Measurements from ENCODE around the gene TMEM201. TPM values are rescaled to one million over a fixed set of nuclear protein-coding genes. Genes with fewer than 3 reads are reported as not detected.

The TMEM201 gene
- total and polyA plus RNA-seq, 2 of the 4 experiments (the other 2 are of a cell fraction), result 1.3 to 8.7 TPM

- Histone ChIP-seq H3K79me1 (ENCODE audit: low read depth in 1 of 2, low read length in 2 of 2) (peaks cover 0 to 13% of the 10 kb centered on the region in 2 experiments; a peak in 2 of 4 replicates), H3K9ac (ENCODE audit: low read depth, low read length) (no peak overlapping the region), H2AK5ac (ENCODE audit: low read depth, low read length) (no peak overlapping the region), H3K14ac (replicated peaks; ENCODE audit: low read depth, low read length) (no peak overlapping the region), H2BK15ac (ENCODE audit: low read depth, low read length) (no peak overlapping the region), H3K27ac (ENCODE audit: insufficient read depth, low read length) (no peak overlapping the region), H3K4me3 (ENCODE audit: insufficient read depth, low read depth, low read length) (no peak overlapping the region), H3K4me1 (ENCODE audit: control insufficient read depth, insufficient read depth, low read length) (no peaks in the 10 kb centered on the region), H3K9me3 (ENCODE audit: control insufficient read depth, insufficient read depth, low read length) (no peaks in the 10 kb centered on the region), H3K27me3 (ENCODE audit: control insufficient read depth, insufficient read depth, low read length) (no peaks in the 10 kb centered on the region), H4K20me1 (ENCODE audit: insufficient read depth, low read length) (peaks cover 14% of the 10 kb centered on the region; the same call in 1 of the 2 replicates), H4K91ac (ENCODE audit: insufficient read depth, low read depth, low read length) (no peak overlapping the region), H4K5ac (ENCODE audit: low read depth, low read length) (no peak overlapping the region), H3K23ac (ENCODE audit: low read depth, low read length) (no peak overlapping the region), H3K18ac (ENCODE audit: low read depth, low read length) (no peak overlapping the region), H3K4ac (ENCODE audit: low read depth, low read length) (no peak overlapping the region), H3K9me1 (ENCODE audit: insufficient read depth, low read length) (0 out of 2 replicates have a peak, but pooled peaks cover 4% of the 10 kb centered on the region), H4K8ac (ENCODE audit: low read depth in 2 of 2, low read length in 2 of 2) (no peak overlapping the region), H2AK9ac (replicated peaks; ENCODE audit: low read depth, low read length, poor library complexity) (no peak overlapping the region), H2BK20ac (ENCODE audit: low read depth, low read length) (no peak overlapping the region), H2BK120ac (ENCODE audit: low read depth, low read length) (no peak overlapping the region), H2AFZ (replicated peaks; ENCODE audit: low read length, poor library complexity) (no peak overlapping the region), H2BK5ac (ENCODE audit: low read depth, low read length, poor library complexity, severe bottlenecking) (no peak overlapping the region), H3K56ac (ENCODE audit: extremely low read depth, insufficient read depth, low read length) (no peak overlapping the region), H3K36me3 (ENCODE audit: control insufficient read depth, insufficient read depth, low read length) (peaks cover 7% of the 10 kb centered on the region), H3K4me2 (ENCODE audit: low read depth, low read length) (no peak overlapping the region)
- DNase-seq (no peak), ATAC-seq (ENCODE audit: low read depth) (no peak)
- TF ChIP-seq RAD21 (IDR thresholded peaks at IDR 0.05; ENCODE audit: low read length) (no peak), SMC3 (IDR thresholded peaks at IDR 0.05; ENCODE audit: low read depth, low read length) (no peak), RFX5 (IDR thresholded peaks at IDR 0.05; ENCODE audit: low read depth, low read length) (no peak), BHLHE40 (IDR thresholded peaks at IDR 0.05; ENCODE audit: low read depth, low read length) (no peak), MAZ (IDR thresholded peaks at IDR 0.05; ENCODE audit: borderline replicate concordance, low read depth, low read length) (no peak), ELK1 (IDR thresholded peaks at IDR 0.05; ENCODE audit: borderline replicate concordance, low read depth, low read length) (no peak), CTCF (conservative IDR thresholded peaks at IDR 0.05; ENCODE audit: low read depth, low read length) (no peak)
- dilution Hi-C loops (cut with HindIII; ENCODE audit: low sequenced_read_pairs, unreplicated experiment), result no loop called here
- ChIA-PET POLR2A (ENCODE audit: unreplicated experiment) (no interaction called here), CTCF (interaction anchor here (0.7 to 1.1 kb wide), 2 partner anchors 73 to 291 kb away, joined by 3 to 4 read pairs; no protein-coding TSS in a partner anchor)
- WGBS, 2 experiments (ENCODE audit: extremely low coverage in 2 of 2, insufficient read length in 1 of 2), result no CpG with 5 or more reads among the region's 5 CpGs
- in situ Hi-C loops (cut with MboI; ENCODE audit: low sequenced_read_pairs), result no loop called here
- no TSS peak for BruUV-seq (replicated peaks)
- intact Hi-C loops (cut with micrococcal nuclease), result no loop called here
These were observed 31.1 kb upstream of the TMEM201 start for GRCh38 chr1:9557624-9558023.

Measured in IMR-90 (cell line).